Upper lobe of left lung (tissue), 4 donors: ENCODE measurements around the gene DNAJC2.
"Not testable (repeated sequence)": the region's sequence is repeated elsewhere in the genome, so short reads cannot be mapped to it uniquely, and the experiment has no call there.

ENCODE experiments used
- CTCF ChIP-seq, 6 experiments: fragments of 450-650 bp in 4 of 6; fragments of 200-600 bp in 2 of 6; sonication (generic) in 2 of 6; IDR thresholded peaks; one replicate each; pipeline ENCODE4 v1.5.1; 2016 to 2019; ENCODE audit warnings: antibody characterized with exemption in 6 of 6
- POLR2A ChIP-seq, 4 donors: fragments of 450-650 bp; IDR thresholded peaks; one replicate each; pipeline ENCODE4 v1.5.1; 2016 to 2017; ENCODE audit warnings: antibody characterized with exemption in 4 of 4, mild to moderate bottlenecking in 2 of 4
- POLR2AphosphoS5 ChIP-seq, 2 donors: sonication (generic); formaldehyde crosslinking; IDR thresholded peaks; one replicate each; pipeline ENCODE4 v1.5.1; 2017; ENCODE audit warnings: antibody characterized with exemption in 2 of 2

GRCh38 chr7:103274867-103275266 lies 69.7 kb downstream of the DNAJC2 start:
- TF ChIP-seq CTCF, POLR2A, POLR2AphosphoS5 (IDR thresholded peaks at IDR 0.05): not testable (repeated sequence)
